NCI-H1436 treated with DMSO at 0.1 percent for 48 hours (cell line): ENCODE measurements around the gene MIEF1.

ENCODE experiments used
- DNase-seq: peaks from one replicate; lab custom pipeline; 2025; lab: John Stamatoyannopoulos, UW

Gene MIEF1

DNA sequence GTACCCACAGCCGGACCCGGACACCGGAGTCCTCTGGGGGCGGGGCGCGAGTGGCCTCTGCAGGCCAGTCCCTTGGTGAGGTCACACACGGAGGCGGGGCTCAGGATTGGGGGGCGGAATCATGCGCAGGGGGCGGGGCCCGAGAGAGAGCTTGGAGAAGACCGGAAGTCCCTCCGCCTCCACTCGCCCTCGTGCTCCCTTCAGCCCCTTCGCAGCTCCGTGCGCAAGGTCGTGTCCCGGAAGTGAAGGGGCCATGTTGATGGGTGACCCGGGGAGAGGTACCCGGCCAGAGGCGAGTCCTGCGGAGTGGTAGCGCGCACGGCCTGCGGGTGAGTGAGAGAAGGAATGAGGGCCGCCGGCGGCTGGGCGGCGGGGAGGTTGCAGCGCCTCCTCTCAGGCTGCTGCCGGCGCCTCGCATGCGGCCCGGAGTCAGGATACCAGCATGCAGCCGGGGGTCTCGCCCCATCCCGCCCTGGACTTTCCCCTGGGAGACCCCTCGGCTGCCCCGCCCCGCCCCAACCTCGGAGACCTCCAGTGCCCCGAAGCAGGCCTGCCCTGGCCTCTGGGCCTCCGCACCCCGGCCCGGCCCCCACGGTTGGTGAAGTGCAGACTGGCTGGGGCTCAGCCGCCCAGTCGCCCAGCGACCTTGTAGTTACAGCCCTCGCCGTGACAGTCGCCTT lies at the start of gene MIEF1:
Gene MIEF1, plus strand, starts transcription at position 182 of the 680 bp plus-strand sequence. CDS start 9,005 bp downstream, outside the sequence.
- DNase-seq = peak; percentile 65

DNA sequence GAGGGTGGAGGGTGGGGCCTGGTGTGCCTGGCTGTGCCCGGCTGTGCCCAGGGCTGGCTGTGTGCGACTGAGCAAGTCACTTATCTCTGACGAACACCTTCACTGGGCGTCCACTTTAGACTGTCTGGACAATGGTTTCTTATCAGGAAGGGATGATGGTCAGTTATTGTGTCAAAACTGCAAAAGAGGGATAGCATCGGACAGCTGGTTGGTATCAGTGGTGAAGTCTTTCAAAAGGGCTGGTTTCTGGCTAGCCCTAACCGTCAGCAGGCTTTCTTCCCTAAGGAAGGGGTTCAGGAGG lies 49.4 kb upstream of the MIEF1 start:
- no peak for DNase-seq

DNA sequence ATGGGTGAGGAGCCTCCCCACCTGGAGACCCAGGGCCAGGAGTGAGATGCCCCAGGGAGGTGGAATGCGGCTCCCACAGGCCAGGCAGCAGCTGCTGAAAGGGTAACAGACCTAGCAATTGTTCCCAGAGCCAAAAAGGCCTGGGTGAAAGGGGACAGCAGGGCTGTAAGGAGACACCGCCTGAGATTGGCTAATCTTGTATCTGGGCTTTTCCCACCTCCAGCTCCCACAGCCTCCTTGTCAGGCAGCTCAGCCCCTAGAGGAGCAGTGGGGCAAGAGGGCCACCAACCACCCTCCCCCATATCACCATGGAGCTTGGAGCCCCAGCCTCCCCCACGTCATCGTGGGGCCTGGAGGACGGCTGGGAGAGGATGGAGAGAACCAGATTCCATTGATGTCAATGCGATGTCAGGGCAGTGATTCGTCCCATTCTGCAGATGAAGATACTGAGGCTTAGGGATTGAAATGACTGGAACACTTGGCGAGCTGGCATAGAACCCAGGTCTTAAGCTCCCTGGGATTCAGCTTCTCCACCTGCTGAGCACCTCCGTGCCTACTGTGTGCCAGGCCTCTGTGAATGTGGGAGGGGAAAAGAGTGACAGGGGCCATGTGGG lies 48.2 kb upstream of the MIEF1 start:
- no peak for DNase-seq

DNA sequence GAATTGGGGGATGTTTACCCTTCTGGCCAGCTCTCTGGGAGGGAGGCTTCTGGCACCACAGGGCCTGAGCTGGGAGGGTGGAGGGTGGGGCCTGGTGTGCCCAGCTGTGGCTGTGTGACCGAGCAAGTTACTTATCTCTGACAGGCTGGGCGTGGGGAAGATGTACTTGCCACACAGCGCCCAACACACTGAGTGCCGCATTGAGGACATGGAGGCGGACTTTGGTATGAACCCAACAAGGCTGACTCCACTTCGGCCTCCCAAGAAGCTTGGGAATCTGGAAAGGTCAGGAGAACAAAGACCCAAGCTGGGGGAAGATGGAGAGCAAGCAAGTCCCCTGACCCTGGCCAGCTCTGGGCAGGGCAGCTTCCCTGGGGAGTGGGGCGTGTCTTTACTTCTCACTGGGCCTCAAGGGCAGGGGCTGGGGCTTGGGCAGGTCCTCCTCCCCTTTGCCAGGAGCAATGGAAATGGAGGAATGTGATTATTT lies 47.7 kb upstream of the MIEF1 start:
- no peak for DNase-seq

DNA sequence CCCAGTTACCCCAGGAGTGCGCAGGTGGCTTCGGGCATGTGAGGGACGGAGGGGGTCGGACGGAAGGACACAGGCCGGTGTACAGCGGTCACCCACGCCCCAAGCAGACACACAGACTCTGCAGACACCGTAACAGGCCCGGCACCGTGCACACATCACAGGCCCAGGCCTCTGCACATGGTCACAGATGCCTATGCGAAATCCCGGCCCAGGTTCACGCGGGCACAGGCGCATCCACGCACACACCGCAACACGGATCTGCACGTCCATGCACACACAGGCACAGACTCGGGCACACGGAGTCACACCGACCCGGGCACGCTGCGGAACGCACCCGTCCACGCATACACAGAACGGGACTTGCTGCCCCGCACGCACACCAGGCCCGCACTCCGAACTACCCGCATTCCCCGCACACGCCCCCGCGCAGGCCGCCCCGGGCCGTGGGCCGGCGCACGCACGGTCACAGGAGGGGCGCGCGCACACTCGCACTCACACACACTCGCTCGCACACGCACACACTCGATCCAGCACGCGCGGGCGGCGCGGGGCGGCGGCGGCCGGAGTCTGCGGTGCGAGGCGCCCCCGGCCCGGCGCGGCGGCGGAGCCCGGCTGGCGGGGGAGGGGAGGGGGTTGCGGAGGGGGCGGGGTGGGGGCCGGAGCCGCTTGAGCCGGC lies 45.4 kb upstream of the MIEF1 start, which contains the start of gene MGAT3:
Gene MGAT3, plus strand, starts transcription at position 491 of the 676 bp plus-strand sequence. CDS start 30,336 bp downstream, outside the sequence.
- DNase-seq = no peak

DNA sequence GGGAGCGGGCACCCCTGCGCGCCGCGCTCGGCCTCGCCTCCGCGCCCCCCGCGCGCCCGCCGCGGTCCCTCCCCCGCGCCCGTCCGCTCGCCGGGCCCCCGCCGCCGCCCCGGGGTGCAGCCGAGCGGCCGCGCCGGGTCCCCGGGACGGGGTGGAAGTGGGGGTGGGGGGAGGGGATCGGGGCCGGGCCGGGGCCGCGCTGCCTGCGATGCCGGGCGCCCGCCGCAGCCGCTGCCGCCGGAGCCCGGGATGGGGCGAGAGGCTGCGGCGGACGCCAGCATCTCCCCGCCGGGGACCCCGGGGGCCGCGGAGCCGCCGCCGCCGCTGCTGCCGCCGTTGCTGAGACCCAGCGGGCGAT lies 44.9 kb upstream of the MIEF1 start:
- no peak for DNase-seq

DNA sequence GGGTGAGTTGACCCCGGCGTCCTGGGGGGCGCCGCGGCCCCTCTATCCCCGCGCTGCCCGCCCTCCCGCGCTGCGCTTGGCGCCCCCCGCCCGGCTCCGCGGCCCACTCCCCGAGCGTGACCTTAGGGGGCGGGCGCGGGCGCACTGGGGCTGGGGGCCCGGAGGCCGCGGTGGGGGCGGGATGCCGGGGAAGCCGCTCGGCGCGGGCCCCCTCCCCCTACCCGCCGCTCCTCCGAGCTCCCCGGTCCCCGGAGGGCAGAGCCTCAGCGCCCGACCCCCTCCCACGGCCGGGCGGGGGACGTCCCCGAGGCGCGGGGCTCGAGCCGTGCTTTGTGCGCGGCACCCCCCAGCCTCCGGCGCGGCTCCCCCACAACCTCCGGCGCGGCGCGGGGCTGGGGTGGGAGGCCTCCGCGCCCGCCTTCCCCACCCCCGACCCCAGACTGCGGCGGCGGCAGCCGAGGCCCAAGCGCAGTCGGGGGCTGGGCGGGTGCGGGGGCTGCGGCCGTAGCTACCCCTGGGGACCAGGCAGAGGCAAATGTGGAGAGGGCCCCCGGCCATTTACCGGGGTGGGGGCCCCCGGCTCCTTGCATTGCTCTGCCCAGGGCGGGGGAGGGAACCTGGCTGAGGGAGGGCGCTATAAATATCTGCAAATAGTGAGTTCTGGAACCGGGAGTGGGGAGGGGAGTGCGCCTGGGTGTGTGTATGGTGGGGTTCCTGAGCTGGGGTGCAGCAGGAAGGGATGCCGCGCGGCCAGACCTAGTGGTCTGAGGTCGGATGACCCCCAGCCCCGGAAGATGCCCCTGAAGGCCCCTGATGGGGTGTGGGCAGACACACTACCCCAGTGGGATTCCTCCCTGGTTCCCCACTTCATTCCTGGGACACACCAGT lies 44.3 kb upstream of the MIEF1 start:
- no peak for DNase-seq

DNA sequence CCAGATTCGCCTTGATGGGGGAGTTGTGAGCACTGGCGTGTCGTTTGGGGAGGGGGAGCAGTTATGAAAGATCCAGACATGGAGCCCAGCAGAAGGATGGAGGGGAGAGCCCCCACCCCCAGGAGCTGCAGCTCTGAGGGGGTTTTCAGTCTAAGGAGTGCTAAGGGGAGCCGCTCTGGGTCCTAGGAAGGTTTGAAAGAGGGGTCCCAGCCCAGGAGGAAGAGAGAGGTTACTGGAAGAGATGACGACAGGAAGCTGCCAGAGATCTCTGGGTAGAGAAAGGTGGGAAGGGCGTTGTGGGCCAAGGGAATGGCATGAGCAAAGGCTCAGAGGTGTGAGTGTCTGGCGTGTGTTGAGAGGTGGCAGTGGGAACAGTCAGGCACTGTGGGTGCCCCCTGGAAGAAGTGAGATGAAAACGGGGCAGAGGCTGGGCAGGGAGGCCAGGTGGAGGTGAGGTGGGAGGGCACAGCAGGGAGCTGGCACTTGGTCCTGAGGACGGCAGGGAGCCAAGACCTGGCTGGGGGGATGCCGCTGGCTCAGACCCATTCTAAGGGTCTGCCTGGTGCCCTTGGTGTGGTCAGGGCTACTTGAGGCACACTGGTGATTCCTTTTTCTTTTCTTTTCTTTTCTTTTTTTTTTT lies 43.5 kb upstream of the MIEF1 start:
- DNase-seq = no peak

DNA sequence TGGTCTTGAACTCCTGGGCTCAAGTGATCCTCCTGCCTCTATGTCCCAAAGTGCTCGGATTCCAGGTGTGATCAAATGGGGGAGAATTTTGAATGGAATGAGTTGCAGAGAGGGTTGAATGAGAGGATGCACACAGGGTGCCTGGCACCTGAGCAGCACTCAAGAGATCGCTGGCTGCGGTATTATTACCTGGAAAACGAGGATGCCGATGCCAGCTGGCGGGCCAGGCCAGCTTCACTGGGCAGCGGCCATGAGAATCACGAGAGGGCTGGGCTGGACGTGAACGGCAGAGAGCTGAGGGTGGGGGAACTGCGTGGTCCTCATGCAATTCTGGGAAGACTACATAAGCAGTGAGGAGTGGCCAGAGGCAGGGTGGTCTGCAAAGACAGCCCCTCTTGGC lies 42.4 kb upstream of the MIEF1 start:
- DNase-seq = no peak

DNA sequence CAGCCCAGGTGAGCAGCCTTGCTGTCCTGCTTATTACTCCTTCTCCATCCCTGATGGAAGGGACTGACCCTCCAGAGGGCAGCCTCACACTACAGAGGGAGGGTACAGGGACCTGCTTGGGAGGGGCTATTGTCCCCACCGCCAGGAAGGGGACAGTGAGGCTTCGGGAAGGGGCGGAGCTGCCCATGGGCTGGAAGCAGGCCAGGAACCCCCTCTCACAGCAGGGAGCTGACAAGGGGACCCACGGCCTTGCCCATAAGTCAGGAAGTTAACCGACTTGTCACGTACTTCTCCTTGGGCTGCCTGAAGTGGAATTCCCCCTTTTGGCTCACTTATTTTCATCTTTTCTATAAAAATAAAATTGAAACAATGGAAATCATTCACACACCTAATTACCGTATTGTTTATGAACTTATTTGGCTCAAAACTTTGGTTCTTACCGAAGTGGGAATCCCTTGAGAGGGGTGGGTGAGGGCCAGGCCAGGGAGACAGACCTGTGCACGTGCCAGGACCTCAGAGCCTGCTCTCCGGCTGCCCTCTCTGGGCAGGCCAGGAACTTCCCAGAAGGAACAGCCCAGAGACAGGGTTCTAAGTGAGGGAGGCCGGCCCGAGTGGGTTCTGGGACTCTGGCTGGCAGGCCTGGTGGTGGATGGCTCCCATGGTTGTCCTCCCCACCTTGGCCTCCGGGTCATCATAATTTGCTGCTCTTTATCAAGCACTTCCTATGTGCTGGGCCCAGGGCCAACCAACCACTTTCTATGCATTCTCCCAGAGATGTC lies 39.5 kb upstream of the MIEF1 start:
- no peak for DNase-seq

DNA sequence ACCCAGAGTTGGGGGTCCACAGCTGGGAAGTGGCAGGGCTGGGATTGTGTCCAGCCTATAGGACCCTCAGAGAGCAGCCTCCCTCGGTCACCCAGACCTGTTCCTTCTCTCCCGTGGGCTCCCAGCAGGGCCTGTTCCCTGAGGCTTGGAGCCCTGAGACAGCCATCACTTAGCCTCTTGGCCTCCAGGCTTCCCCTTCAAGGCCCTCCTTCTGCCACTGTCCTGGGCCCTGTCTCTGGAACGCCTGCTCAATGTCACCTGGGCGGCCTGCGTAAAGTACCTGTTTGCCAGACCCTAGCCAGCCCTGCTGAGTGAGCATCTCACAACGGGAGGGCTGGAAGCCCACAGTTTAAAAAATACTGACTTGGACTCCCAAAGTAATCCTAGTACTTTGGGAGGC lies 38.8 kb upstream of the MIEF1 start:
- no peak for DNase-seq

DNA sequence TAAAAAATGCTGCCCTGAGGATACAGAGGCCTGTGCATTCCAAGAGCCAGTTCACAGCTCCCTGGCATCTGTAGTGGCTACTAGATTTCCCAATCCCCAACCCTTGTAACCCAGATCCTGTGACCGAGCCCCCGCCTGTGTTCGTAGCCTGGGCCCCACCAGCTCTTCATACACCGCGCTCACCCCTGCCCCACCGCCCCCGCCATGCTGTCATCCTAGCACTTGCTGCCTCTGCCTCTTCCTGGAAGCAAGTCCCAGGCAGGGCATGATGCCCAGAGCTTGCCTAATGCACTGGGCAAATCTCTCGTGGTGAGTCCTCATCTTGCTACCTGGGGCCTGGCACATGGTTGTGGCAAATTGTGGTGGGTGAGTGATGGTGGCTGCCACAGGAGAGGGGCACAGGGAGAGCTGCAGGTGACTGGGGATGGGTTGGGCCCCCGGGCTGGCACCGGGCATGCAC lies 38.1 kb upstream of the MIEF1 start:
- DNase-seq = no peak

DNA sequence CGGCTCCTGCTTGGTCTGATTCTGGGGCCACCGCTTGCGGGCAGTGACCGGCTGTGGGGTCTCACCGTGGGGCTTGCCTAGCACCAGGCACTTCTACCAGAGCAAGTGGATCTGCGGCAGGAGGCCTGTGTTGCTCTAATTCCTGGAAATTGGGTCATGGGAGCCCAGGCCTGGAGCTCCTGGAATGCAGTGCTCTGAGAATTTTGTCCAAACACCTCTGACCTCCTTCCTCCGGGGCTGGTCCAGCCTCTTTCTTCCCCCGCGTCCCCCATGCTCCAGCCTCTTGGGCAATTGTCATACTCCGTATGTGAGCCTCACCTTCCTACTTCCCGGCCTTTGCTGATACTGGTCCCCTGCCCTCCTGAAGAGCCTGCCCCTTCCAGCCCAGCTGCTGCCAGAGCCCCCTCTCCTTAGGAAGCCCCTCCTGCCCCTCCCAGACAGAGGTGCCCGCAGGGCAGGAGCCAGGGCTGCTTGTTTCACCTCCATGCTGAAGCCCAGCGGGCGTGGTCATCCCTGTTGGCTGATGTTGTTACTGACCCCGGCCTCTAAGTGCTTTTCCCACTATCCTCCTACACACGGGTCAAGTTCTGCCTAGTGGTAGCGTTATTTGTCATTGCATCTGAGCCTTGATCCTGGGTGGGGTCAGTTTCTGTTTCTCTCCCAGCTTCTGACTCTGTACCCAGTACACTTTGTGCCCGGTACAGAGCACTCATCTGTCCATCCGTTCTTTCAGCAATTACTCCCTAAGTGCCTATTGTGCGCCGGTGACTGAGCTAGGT lies 35.7 kb upstream of the MIEF1 start:
- DNase-seq = no peak

DNA sequence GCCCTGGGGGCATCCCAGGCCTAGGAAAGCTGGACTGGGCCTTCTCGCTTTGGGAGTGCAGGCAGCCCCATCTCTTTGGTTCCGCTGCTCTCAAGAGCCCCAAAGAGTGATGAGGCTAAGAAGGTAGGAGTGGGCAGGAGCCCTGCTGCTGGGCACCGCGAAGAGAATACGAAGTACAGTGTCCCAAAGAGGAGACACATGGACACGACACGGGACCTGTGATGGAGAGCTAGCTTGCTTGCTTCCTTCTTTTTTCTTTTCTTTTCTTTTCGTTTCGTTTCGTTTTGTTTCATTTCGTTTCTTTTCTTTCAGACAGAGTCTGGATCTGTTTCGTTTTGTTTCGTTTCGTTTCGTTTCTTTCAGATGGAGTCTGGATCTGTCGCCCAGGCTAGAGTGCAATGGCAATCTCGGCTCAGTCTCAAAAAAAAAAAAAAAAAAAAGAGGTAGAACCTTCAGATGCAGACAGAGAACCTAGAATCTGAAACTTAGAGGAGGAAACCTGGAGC lies 34.6 kb upstream of the MIEF1 start:
- DNase-seq = no peak

DNA sequence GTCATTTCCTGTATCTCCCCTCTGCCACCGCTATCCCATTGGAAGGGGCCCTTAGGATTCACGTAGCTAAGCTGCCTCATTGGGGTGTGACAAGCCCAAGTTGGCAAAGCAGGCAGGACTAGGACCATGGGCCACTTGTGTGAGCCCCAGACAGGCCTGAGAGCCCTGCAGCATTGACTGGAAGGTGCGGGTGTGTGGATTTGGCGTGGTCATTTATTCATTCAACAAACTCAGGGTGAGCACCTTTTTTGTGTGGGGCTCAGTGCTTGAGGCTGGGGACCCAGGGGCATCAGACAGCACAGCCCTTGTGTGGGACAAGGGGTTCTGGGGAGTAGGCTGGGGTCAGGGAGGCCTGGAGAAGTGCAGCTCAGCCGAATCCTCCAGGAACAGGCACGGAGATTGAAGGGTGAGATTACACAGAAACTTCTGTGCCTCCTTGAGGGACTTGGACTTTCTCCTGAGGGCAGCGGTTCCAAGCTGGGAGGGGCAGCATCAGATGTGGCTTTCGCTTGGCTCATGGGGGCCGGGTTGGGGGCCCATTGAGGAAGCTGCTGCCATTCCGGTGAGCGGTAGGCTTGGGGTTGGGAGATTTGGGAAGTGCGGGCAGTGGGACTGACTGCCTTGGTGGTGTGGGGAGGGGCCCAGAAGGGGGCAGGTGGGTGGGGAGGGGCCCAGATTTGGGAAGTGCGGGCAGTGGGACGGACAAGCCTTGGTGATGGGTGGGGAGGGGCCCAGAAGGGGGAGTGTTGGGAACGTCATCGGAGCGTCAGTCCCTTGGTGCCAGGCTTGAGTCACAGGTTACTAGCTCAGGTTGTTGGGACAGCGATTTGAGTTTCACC lies 33.4 kb upstream of the MIEF1 start:
- no peak for DNase-seq

DNA sequence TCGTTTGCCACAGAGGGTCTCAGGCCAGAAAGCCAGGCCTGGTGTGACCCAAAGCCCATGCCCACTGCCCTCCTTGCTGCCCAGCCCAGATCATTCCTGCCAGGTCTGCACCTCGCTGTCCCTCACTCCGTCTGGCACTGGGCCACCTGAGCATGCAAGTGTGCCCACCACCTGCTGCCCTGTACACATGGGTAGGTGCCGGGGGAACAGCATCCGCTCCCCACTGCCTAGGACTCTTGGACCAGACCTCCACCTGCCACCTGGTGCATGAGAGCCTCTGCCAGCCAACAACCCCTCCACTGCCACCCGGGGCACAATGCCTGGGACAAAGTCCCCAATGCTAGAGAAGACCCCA lies 32.8 kb upstream of the MIEF1 start:
- DNase-seq = no peak

DNA sequence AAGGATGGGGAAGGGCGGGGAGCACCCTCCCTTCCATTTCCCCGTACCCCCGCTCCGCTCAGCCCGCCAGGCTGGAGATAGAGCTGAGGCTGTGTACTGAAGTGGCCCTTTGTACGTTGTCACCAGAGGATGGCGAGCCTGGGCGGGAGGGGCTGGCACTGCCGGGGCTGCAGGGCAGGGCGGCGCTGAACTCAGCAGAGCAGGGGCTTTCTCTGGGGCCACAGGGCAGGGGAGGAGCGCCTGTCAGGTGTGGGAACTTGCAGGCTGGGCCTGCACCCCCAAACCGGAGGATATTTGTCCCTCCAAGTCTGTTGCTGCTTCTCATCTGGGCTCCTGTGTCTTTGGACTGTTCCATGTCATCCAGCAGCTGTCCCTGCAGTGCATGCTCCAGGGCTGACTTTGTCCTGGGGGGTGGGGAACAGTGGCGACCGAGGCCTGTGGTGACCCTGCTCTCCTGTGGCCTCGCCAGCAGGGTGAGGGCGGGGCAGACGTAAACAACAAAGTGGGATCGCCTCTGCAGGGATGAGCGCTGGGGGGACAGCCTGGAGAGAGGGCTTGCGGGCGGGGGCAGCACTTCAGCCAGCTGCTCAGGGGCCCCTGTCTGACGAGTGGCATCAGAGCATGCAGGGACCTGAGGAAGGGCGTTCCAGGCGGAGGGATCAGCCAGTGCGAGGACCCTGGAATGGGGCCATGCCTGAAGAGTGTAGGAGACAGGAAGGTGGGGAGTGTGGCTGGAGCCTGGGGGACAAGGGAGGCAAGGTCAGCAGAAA lies 32.2 kb upstream of the MIEF1 start:
- no peak for DNase-seq
